ENCODE measurements around the gene LIN9.
"Not testable (repeated sequence)": the region's sequence is repeated elsewhere in the genome, so short reads cannot be mapped to it uniquely, and the experiment has no call there.

GRCh38 chr1:226252841-226253240 lies 56.1 kb downstream of the LIN9 start:
- TF ChIP-seq EZH2 (IDR thresholded peaks at IDR 0.05; ENCODE audit: insufficient read depth, poor library complexity, severe bottlenecking); EZH2phosphoT487 (IDR thresholded peaks at IDR 0.05; ENCODE audit: insufficient read depth, low read depth): not testable (repeated sequence)
